Neural cell (in vitro differentiated cells): ENCODE measurements around the gene TFAM.

Source experiments
- TAF1 ChIP-seq: IDR thresholded peaks from 2 replicates; pipeline ENCODE4 v1.6.1; 2012; ENCODE audit warnings: low read depth
- TF ChIP-seq, protein P1 (sequence below): fragments of 450-650 bp; IDR thresholded peaks from 2 replicates; pipeline ENCODE4 v1.5.1; 2014; ENCODE audit warnings: antibody characterized with exemption, mild to moderate bottlenecking, moderate library complexity; ENCODE audit not compliant: poor library complexity, severe bottlenecking

DNA sequence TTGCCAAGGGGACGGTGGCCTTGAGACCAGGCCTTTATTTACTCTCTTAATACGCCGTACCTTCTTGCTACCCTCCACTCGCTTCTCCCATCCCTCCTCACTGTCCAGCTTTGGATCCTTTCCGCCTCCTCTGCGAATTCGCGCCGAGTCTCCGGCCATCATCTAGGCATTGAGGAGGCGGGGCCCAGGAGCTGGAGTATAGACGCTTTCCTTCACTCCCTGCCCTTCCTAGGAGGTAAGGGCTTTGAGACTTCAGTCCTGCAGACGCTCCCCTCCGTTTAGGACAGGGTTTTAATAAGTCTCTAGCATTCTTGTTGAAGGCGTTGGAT, 538 bp downstream of the TFAM start:
- TF ChIP-seq TAF1: no peak
- TF ChIP-seq, protein P1, sequence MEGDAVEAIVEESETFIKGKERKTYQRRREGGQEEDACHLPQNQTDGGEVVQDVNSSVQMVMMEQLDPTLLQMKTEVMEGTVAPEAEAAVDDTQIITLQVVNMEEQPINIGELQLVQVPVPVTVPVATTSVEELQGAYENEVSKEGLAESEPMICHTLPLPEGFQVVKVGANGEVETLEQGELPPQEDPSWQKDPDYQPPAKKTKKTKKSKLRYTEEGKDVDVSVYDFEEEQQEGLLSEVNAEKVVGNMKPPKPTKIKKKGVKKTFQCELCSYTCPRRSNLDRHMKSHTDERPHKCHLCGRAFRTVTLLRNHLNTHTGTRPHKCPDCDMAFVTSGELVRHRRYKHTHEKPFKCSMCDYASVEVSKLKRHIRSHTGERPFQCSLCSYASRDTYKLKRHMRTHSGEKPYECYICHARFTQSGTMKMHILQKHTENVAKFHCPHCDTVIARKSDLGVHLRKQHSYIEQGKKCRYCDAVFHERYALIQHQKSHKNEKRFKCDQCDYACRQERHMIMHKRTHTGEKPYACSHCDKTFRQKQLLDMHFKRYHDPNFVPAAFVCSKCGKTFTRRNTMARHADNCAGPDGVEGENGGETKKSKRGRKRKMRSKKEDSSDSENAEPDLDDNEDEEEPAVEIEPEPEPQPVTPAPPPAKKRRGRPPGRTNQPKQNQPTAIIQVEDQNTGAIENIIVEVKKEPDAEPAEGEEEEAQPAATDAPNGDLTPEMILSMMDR: peak; percentile 6
